Tibial nerve (tissue), 4 donors: ENCODE results near the gene SMG6. TPM values are rescaled to one million over a fixed set of nuclear protein-coding genes. Genes with fewer than 3 reads are reported as not detected.

ENCODE experiments used
- DNase-seq, 2 donors: peaks; one replicate each; pipeline ENCODE4 v3.0.0-alpha.2; 2019; ENCODE audit warnings: low spot score in 2 of 2
- H3K27ac ChIP-seq, 4 donors: fragments of 200-600 bp; sonication (generic) in 3 of 4; one replicate each; pipeline ENCODE4 v1.5.1; 2017 to 2019; ENCODE audit warnings: mild to moderate bottlenecking in 1 of 4
- H3K27me3 ChIP-seq, 2 donors: fragments of 200-600 bp; sonication (generic) in 1 of 2; one replicate each; pipeline versions ENCODE4 v1.5.1 to v1.6.0; 2017 to 2019
- H3K36me3 ChIP-seq, 3 donors: fragments of 200-600 bp; sonication (generic); one replicate each; pipeline ENCODE4 v1.5.1; 2018 to 2019
- H3K4me1 ChIP-seq, 4 donors: fragments of 200-600 bp; sonication (generic) in 3 of 4; one replicate each; pipeline ENCODE4 v1.5.1; 2017 to 2019
- H3K4me3 ChIP-seq, 4 donors: fragments of 200-600 bp; sonication (generic) in 3 of 4; one replicate each; pipeline ENCODE4 v1.5.1; 2017 to 2019; ENCODE audit warnings: mild to moderate bottlenecking in 1 of 4, moderate library complexity in 1 of 4
- H3K9me3 ChIP-seq, 4 donors: fragments of 200-600 bp; sonication (generic) in 3 of 4; one replicate each; pipeline ENCODE4 v1.5.1; 2017 to 2019
- EP300 ChIP-seq, 2 donors: sonication (generic); formaldehyde crosslinking; IDR thresholded peaks; one replicate each; pipeline ENCODE4 v1.6.1; 2017; ENCODE audit warnings: antibody characterized with exemption in 2 of 2, mild to moderate bottlenecking in 1 of 2
- POLR2A ChIP-seq, 2 donors: fragments of 450-650 bp; IDR thresholded peaks; one replicate each; pipeline ENCODE4 v1.6.1; 2017; ENCODE audit warnings: antibody characterized with exemption in 2 of 2, mild to moderate bottlenecking in 2 of 2, moderate library complexity in 2 of 2
- WGBS, 2 donors: methylation state at CpG; one replicate each; pipeline ENCODE4 v1.1.5; 2018; 5-methylcytosine and 5-hydroxymethylcytosine counted together
- total RNA-seq, 4 donors: library from RNA; depleted of rRNA; stranded (reverse); fragments of >200 nt; gene quantifications; one replicate each; pipeline ENCODE4 v1.1.0, GENCODE V29; 2016
- TF ChIP-seq, protein P1 (sequence below), 5 experiments: fragments of 200-600 bp in 3 of 5; fragments of 450-650 bp in 2 of 5; sonication (generic) in 3 of 5; IDR thresholded peaks; one replicate each; pipeline ENCODE4 v1.5.1; 2016 to 2019; ENCODE audit warnings: antibody characterized with exemption in 5 of 5, mild to moderate bottlenecking in 3 of 5, moderate library complexity in 2 of 5

SMG6 gene
- total RNA-seq, 4 donors from 2014 or later: 29.5 to 86.5 (median 40.1) TPM

DNA sequence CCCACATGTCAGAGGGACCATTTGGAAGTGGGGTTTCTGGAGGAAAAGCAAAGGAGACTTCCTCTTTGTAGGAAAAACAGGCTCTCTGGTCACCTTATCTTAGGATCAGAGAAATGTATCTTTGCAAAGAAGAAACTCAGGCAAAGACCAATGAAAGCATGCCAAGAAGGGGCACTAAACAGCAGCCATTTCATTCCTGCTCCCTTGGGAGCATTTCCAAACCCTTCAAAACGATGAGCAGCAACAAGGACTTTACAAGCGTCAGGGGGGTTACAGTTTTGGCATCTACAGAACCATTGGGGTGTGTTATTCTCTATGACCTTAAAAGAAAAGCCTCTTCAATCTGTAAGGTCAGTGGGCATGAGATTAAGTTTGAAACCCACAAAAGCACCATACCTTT lies 122.8 kb downstream of the SMG6 start:
- H3K27ac ChIP-seq: peak overlapping the region in 1 of 4 donors; percentile 76
- H3K4me1 ChIP-seq: peaks cover 9 to 76% (median 52%) of the 10 kb centered on the region in 4 donors
- no peak overlapping the region for H3K4me3 ChIP-seq
- 33 to 39% methylated on average over 2 of the region's 2 CpGs for WGBS, 2 donors
- no peak for TF ChIP-seq POLR2A (IDR thresholded peaks at IDR 0.05)
- no peak for TF ChIP-seq EP300 (IDR thresholded peaks at IDR 0.05)
- TF ChIP-seq, protein P1, sequence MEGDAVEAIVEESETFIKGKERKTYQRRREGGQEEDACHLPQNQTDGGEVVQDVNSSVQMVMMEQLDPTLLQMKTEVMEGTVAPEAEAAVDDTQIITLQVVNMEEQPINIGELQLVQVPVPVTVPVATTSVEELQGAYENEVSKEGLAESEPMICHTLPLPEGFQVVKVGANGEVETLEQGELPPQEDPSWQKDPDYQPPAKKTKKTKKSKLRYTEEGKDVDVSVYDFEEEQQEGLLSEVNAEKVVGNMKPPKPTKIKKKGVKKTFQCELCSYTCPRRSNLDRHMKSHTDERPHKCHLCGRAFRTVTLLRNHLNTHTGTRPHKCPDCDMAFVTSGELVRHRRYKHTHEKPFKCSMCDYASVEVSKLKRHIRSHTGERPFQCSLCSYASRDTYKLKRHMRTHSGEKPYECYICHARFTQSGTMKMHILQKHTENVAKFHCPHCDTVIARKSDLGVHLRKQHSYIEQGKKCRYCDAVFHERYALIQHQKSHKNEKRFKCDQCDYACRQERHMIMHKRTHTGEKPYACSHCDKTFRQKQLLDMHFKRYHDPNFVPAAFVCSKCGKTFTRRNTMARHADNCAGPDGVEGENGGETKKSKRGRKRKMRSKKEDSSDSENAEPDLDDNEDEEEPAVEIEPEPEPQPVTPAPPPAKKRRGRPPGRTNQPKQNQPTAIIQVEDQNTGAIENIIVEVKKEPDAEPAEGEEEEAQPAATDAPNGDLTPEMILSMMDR (IDR thresholded peaks at IDR 0.05): no peak
- no peak for DNase-seq
- H3K9me3 ChIP-seq: no peaks in the 10 kb centered on the region
- peaks cover 0 to 4% (median 0%) of the 10 kb centered on the region in 3 donors for H3K36me3 ChIP-seq
- no peaks in the 10 kb centered on the region for H3K27me3 ChIP-seq

DNA sequence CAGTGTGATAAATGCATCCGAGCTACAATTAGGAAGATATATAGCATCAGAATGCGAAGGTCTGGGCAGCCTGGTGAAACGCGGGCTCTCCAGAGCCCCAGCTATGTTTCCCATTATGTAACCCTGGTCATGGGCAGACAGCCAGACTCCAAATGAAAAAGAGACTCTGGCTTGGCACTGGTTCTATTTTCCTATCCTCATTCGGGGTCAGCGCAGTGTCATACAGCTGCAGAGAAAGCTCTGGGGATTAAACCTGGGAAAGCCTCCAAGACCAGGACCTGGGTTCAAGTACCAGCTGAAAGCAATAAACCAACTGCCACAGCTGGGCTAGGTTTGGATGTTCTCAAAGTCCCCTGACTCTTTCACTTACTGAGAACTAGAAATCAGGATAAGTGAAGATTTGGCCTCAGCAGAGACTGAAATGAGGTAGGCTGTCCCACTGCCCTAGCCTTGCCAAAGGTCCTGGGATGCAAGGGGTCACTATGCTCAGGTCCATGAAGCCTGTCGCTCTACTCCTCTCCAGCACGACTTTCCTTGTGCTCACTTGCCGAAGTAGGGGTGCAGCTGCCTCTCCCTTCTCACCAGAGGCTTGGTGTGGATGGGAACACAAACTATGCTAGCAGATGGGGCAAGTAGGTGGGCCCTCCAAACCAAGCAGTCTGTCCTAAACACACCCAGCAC lies 123.8 kb downstream of the SMG6 start:
- peaks cover 9 to 86% (median 61%) of the 10 kb centered on the region in 4 donors for H3K4me1 ChIP-seq

DNA sequence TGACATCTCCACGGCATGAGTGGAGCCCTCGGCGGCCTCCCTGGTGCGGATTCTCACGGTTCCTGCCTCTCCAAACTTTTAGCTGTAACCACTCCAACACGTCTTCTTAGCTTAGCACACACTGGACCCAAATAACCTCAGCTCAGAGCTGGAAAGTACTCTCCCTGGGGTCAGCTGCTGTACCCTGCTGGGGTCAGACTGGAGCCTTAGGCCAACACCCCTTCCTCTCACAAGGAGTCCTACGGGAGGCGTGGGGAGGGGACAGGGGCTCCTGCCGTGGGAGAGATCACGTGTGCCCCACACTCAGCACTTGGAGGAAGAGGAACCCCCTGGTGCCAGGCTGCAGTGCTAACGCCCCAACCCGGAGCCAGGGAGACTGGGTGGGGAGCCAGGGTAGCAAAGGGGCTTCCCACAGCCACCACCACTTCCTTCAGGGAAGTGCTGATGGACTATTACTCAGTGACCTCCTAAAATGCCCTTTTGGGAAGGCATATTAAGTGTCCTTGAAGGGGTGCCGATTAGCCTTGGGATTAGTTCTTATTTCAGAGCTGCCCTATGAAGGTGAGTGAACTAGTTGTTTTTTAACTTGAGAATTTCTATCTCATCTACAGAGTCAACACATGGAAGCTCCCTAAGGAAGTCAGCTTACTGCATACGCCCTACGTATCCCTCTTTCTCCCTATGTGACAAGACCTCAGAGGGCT lies 124.6 kb downstream of the SMG6 start:
- no peak overlapping the region for H3K4me3 ChIP-seq
- 45 to 47% methylated on average over 15 of the region's 15 CpGs for WGBS, 2 donors
- no peaks in the 10 kb centered on the region for H3K9me3 ChIP-seq
- no peak for DNase-seq
- peak overlapping the region in 3 of 4 donors; percentile 44 to 76 (median 66) for H3K27ac ChIP-seq
- no peaks in the 10 kb centered on the region for H3K36me3 ChIP-seq
- H3K4me1 ChIP-seq: peaks cover 12 to 94% (median 65%) of the 10 kb centered on the region in 4 donors
- no peaks in the 10 kb centered on the region for H3K27me3 ChIP-seq
- TF ChIP-seq POLR2A (IDR thresholded peaks at IDR 0.05) (no peak), EP300 (IDR thresholded peaks at IDR 0.05) (no peak)
- TF ChIP-seq, protein P1 (IDR thresholded peaks at IDR 0.05): no peak

More for the DNA sequence above, 123.8 kb downstream of the SMG6 start:
- no peaks in the 10 kb centered on the region for H3K36me3 ChIP-seq
- TF ChIP-seq POLR2A (IDR thresholded peaks at IDR 0.05): no peak
- peak in 1 of 2 donors; percentile 84 for TF ChIP-seq EP300 (IDR thresholded peaks at IDR 0.05)
- TF ChIP-seq, protein P1 (IDR thresholded peaks at IDR 0.05): peak in 1 of 5 experiments; percentile 13
- peak overlapping the region in 3 of 4 donors; percentile 45 to 76 (median 66) for H3K27ac ChIP-seq
- peak; percentile 84 to 98 for DNase-seq
- no peaks in the 10 kb centered on the region for H3K27me3 ChIP-seq
- 12 to 19% methylated on average over 9 of the region's 9 CpGs for WGBS, 2 donors
- H3K4me3 ChIP-seq: no peak overlapping the region
- H3K9me3 ChIP-seq: no peaks in the 10 kb centered on the region

DNA sequence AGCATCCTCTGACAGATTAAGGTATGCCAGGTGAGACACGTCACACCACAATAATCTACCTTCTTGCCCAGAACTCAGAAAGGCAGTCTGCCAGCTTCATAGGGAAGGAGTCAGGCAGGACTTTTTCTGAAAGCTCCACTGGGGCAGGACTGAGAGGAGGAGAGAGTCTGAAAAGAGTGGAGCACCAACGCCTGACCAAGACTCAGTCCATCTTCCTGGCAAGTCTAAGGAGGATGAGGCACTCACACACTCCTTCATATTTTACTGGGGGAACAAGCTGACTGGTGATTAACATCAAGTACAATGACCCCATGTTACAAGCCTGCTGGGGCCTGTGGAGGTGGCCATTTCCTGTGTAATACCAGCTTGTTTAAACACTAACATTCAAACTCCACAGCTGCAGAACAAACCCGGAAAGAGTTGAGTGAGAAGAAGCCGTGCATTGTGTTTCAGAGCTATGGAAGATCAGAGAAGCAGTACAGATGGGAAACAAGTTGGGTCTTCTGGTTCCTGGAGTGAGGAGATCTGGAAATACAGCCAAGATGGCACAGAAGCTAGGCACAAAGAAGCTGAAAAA lies 126.3 kb downstream of the SMG6 start:
- no peak for DNase-seq
- no peak for TF ChIP-seq POLR2A (IDR thresholded peaks at IDR 0.05)
- no peak for TF ChIP-seq EP300 (IDR thresholded peaks at IDR 0.05)
- TF ChIP-seq, protein P1 (IDR thresholded peaks at IDR 0.05): no peak
- no peaks in the 10 kb centered on the region for H3K36me3 ChIP-seq
- no peaks in the 10 kb centered on the region for H3K9me3 ChIP-seq
- H3K27me3 ChIP-seq: no peaks in the 10 kb centered on the region
- H3K4me1 ChIP-seq: peaks cover 12 to 100% (median 75%) of the 10 kb centered on the region in 4 donors
- H3K27ac ChIP-seq: peak overlapping the region in 2 of 4 donors; percentile 5 to 78
- WGBS, 2 donors: 42 to 52% methylated on average over 4 of the region's 4 CpGs
- H3K4me3 ChIP-seq: no peak overlapping the region
